Measurements from ENCODE around the gene RCAN3. TPM values are rescaled to one million over a fixed set of nuclear protein-coding genes. Genes with fewer than 3 reads are reported as not detected.
"Not testable (repeated sequence)": the region's sequence is repeated elsewhere in the genome, so short reads cannot be mapped to it uniquely, and the experiment has no call there.

Gene RCAN3
- total RNA-seq, 1 donor from 2014 or later: 26.5 TPM

GRCh38 chr1:24526940-24527542, 24.4 kb downstream of the RCAN3 start:
- H3K27me3 Mint-ChIP-seq (ENCODE audit: insufficient read depth): no peaks in the 10 kb centered on the region
- intact Hi-C loops (cut with micrococcal nuclease): loop anchor here (1.0 to 2.0 kb wide), 3 partner anchors 25 to 328 kb away; partner anchors contain the start of genes NIPAL3 and RCAN3
- H3K4me3 Mint-ChIP-seq: no peak overlapping the region
- no peak for DNase-seq (ENCODE audit: low spot score)
- H3K9me3 Mint-ChIP-seq: no peaks in the 10 kb centered on the region
- H3K27ac Mint-ChIP-seq: no peak overlapping the region
- peaks cover 24% of the 10 kb centered on the region for H3K36me3 Mint-ChIP-seq (ENCODE audit: low read depth)
- H3K4me1 Mint-ChIP-seq (ENCODE audit: low read depth): peaks cover 18% of the 10 kb centered on the region

DNA sequence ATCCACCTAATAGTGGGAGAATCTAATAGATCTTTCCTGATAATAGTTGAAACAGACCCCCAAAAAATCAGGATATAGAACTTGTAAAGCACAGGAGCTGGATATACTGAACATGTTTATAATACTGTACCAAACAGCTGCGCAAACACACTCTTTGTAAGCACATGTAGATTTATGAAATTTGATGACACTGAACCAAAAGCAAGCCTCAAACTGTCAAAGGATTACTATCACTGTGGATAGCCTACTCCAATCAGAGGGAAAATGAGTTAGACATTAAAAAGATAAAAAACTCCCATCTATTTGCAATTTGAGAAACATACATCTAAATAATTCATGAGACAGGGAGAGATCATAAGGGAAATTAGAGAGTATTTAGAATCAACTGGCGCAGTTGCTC, 26.1 kb downstream of the RCAN3 start:
- H3K9me3 Mint-ChIP-seq: no peaks in the 10 kb centered on the region
- peaks cover 24% of the 10 kb centered on the region for H3K4me1 Mint-ChIP-seq (ENCODE audit: low read depth)
- H3K36me3 Mint-ChIP-seq (ENCODE audit: low read depth): peaks cover 24% of the 10 kb centered on the region
- no peak overlapping the region for H3K27ac Mint-ChIP-seq
- intact Hi-C loops (cut with micrococcal nuclease): no loop called here
- no peak overlapping the region for H3K4me3 Mint-ChIP-seq
- no peaks in the 10 kb centered on the region for H3K27me3 Mint-ChIP-seq (ENCODE audit: insufficient read depth)
- DNase-seq (ENCODE audit: low spot score): no peak

DNA sequence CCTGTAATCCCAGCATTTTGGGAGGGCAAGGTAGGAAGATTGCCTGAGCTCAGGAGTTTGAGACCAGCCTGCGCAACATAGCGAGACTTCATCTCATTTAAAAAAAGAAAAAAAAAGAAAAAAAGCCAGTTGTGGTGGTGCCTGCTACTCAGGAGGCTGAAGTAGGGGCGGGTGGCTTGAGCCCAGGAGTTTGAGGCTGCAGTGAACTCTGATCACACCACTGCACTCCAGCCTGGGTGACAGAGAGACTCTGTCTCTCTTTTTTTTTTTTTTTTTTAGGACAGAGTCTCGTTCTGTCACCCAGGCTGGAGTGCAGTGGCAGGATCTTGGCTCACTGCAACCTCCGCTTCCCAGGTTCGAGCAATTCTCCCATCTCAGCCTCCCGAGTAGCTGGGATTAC, 26.7 kb downstream of the RCAN3 start:
- Mint-ChIP-seq H3K4me1 (ENCODE audit: low read depth) (peaks cover 30% of the 10 kb centered on the region), H3K36me3 (ENCODE audit: low read depth) (peaks cover 28% of the 10 kb centered on the region)
- H3K27ac Mint-ChIP-seq; DNase-seq (ENCODE audit: low spot score); H3K4me3 Mint-ChIP-seq; H3K9me3 Mint-ChIP-seq; H3K27me3 Mint-ChIP-seq (ENCODE audit: insufficient read depth); intact Hi-C loops (cut with micrococcal nuclease): not testable (repeated sequence)

GRCh38 chr1:24535021-24535424, 32.4 kb downstream of the RCAN3 start:
- H3K36me3 Mint-ChIP-seq (ENCODE audit: low read depth): peaks cover 34% of the 10 kb centered on the region
- peaks cover 53% of the 10 kb centered on the region for H3K4me1 Mint-ChIP-seq (ENCODE audit: low read depth)
- H3K4me3 Mint-ChIP-seq: peak overlapping the region; percentile 86
- no peaks in the 10 kb centered on the region for H3K27me3 Mint-ChIP-seq (ENCODE audit: insufficient read depth)
- H3K27ac Mint-ChIP-seq: peak overlapping the region; percentile 95
- H3K9me3 Mint-ChIP-seq: no peaks in the 10 kb centered on the region
- intact Hi-C loops (cut with micrococcal nuclease): loop anchor here (1.0 to 5.0 kb wide), 6 partner anchors 47 to 342 kb away; partner anchors contain the start of genes CLIC4, NIPAL3 and SRRM1
- peak; percentile 75 for DNase-seq (ENCODE audit: low spot score)

GRCh38 chr1:24535778-24536177, 33.1 kb downstream of the RCAN3 start:
- peaks cover 60% of the 10 kb centered on the region for H3K4me1 Mint-ChIP-seq (ENCODE audit: low read depth)
- no peaks in the 10 kb centered on the region for H3K9me3 Mint-ChIP-seq
- H3K36me3 Mint-ChIP-seq (ENCODE audit: low read depth): peaks cover 37% of the 10 kb centered on the region
- H3K27ac Mint-ChIP-seq: peak overlapping the region; percentile 95
- DNase-seq (ENCODE audit: low spot score): no peak
- no peaks in the 10 kb centered on the region for H3K27me3 Mint-ChIP-seq (ENCODE audit: insufficient read depth)
- peak overlapping the region; percentile 86 for H3K4me3 Mint-ChIP-seq
- intact Hi-C loops (cut with micrococcal nuclease): loop anchor here (1.0 to 5.0 kb wide), 7 partner anchors 33 to 343 kb away; partner anchors contain the start of genes CLIC4, NIPAL3, RCAN3 and SRRM1

- Mint-ChIP-seq H3K4me1 (ENCODE audit: low read depth) (peaks cover 67% of the 10 kb centered on the region), H3K27ac (peak overlapping the region; percentile 95), H3K27me3 (ENCODE audit: insufficient read depth) (no peaks in the 10 kb centered on the region), H3K9me3 (no peaks in the 10 kb centered on the region), H3K36me3 (ENCODE audit: low read depth) (peaks cover 34% of the 10 kb centered on the region), H3K4me3 (peak overlapping the region; percentile 75)
- intact Hi-C loops (cut with micrococcal nuclease): loop anchor here (1.0 to 5.0 kb wide), 2 partner anchors 34 to 211 kb away; partner anchors contain the start of genes CLIC4 and RCAN3
- peak; percentile 38 for DNase-seq (ENCODE audit: low spot score)
These were observed 33.8 kb downstream of the RCAN3 start for GRCh38 chr1:24536391-24536840.

DNA sequence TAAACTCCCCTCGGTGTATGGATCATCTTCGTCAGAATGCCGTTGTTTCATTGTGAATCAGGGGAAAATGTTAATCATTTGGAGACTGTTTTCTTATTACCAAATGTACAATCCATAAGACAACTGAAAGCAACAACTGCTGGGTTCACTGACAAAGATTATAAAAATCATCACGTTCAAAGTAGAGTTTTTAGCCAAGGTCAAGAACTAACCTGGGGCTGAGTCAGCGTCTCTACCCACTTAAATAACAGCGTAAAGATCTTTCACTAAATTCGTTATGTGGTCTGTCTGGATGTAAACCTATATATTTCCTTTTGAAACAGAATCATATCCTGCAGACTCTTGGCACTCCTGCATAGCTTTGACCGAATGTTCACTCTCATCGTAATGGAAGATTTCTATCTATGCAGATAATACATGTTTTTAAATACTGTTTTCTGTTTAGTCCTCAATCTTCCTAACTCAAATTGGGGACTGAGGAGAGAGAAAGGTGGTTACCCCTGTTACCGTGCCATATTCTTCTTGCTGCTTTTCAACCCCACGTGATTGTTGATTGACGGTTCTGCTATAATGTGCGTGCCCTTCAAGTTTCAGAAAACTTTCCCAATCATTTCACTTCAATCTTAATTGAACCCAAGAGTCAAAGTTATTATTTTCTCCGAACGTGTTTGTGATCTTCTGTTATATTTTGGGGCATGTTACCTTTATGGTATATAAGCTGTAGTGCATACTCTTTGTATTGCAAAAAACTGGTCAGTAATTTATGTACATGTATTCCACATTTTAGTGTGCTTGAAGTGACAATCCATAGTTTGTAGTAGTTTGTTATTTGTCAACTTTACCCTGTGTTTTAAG, 37.6 kb downstream of the RCAN3 start:
- H3K4me1 Mint-ChIP-seq (ENCODE audit: low read depth): peaks cover 52% of the 10 kb centered on the region
- intact Hi-C loops (cut with micrococcal nuclease): no loop called here
- no peak for DNase-seq (ENCODE audit: low spot score)

DNA sequence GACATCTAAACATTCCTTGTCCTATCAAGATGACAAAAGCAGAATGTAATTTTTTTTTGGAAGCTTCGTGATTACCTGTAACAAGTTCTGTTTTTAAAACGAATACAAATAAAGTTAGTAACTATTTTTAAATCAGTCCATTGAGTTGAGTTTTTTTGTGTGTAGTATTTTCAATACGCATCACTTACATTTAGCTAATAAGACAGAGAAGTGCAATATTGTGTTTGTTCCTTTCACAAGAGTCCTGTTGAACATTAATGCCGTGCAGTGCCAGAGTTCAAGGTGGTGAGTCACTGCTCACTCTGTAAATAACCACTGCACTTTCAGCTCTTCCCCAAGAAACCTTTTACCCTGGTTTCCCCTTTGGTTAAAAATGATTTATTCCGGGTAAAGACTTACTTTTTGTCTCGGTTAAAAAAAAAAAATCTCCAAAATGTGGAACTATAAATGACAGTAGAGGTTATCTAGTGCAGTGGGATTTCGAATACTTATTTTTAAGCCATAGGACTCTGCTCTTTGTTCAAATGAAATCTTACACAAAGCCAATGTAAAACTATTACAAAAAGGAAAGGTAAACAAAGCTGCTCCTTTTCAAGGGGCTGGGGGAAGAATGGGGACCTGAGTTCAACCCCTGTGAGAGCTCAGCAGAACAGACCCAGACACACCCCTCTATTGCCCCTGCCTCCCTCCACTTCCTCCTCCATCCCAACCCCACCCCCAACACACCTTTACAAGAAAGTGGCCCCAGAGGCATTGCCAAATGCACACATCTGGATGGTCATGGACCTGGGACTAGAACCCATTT, 38.5 kb downstream of the RCAN3 start:
- H3K4me3 Mint-ChIP-seq: peak overlapping the region; percentile 54
- H3K27ac Mint-ChIP-seq: peak overlapping the region; percentile 86
- DNase-seq (ENCODE audit: low spot score): no peak
- H3K36me3 Mint-ChIP-seq (ENCODE audit: low read depth): peaks cover 20% of the 10 kb centered on the region
- intact Hi-C loops (cut with micrococcal nuclease): loop anchor here (1.0 kb wide), 1 partner anchor 94 kb away; no protein-coding TSS in a partner anchor
- H3K27me3 Mint-ChIP-seq (ENCODE audit: insufficient read depth): peaks cover 7% of the 10 kb centered on the region
- no peaks in the 10 kb centered on the region for H3K9me3 Mint-ChIP-seq
- H3K4me1 Mint-ChIP-seq (ENCODE audit: low read depth): peaks cover 44% of the 10 kb centered on the region

More for the DNA sequence above, 37.6 kb downstream of the RCAN3 start:
- Mint-ChIP-seq H3K27me3 (ENCODE audit: insufficient read depth) (no peaks in the 10 kb centered on the region), H3K9me3 (no peaks in the 10 kb centered on the region), H3K36me3 (ENCODE audit: low read depth) (peaks cover 22% of the 10 kb centered on the region), H3K4me3 (peak overlapping the region; percentile 54), H3K27ac (peak overlapping the region; percentile 86)

GRCh38 chr1:24541711-24542346, 39.2 kb downstream of the RCAN3 start:
- H3K4me3 Mint-ChIP-seq: no peak overlapping the region
- H3K9me3 Mint-ChIP-seq: no peaks in the 10 kb centered on the region
- DNase-seq (ENCODE audit: low spot score): no peak
- peaks cover 7% of the 10 kb centered on the region for H3K27me3 Mint-ChIP-seq (ENCODE audit: insufficient read depth)
- H3K36me3 Mint-ChIP-seq (ENCODE audit: low read depth): peaks cover 14% of the 10 kb centered on the region
- intact Hi-C loops (cut with micrococcal nuclease): loop anchor here (1.0 kb wide), 2 partner anchors 45 to 93 kb away; no protein-coding TSS in a partner anchor
- H3K4me1 Mint-ChIP-seq (ENCODE audit: low read depth): peaks cover 37% of the 10 kb centered on the region
- H3K27ac Mint-ChIP-seq: no peak overlapping the region

DNA sequence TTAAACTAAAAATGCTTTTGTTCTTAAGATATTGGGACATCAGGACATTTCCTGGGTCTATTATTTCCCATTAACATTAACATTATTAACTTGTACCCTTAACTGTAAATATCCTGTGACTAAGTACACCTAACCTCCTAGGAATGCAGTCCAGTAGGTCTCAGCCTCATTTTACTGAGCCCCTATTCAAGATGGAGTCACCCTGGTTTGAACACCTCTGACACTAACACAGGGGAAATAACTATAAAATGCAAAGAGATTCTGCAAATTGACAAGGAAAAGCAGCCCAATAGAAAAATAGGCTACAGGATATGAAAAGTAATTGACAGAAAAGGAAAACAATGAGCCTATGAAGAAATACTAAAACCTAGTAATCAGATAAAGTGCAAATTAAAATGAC, 41.6 kb downstream of the RCAN3 start:
- no peaks in the 10 kb centered on the region for H3K9me3 Mint-ChIP-seq
- intact Hi-C loops (cut with micrococcal nuclease): no loop called here
- H3K27me3 Mint-ChIP-seq (ENCODE audit: insufficient read depth): peaks cover 23% of the 10 kb centered on the region
- peaks cover 26% of the 10 kb centered on the region for H3K4me1 Mint-ChIP-seq (ENCODE audit: low read depth)
- H3K36me3 Mint-ChIP-seq (ENCODE audit: low read depth): peaks cover 7% of the 10 kb centered on the region
- DNase-seq (ENCODE audit: low spot score): no peak
- no peak overlapping the region for H3K4me3 Mint-ChIP-seq
- no peak overlapping the region for H3K27ac Mint-ChIP-seq

- DNase-seq (ENCODE audit: low spot score): no peak
- intact Hi-C loops (cut with micrococcal nuclease): no loop called here
- Mint-ChIP-seq H3K36me3 (ENCODE audit: low read depth) (peaks cover under 1% of the 10 kb centered on the region), H3K27me3 (ENCODE audit: insufficient read depth) (peaks cover 28% of the 10 kb centered on the region), H3K9me3 (no peaks in the 10 kb centered on the region), H3K4me1 (ENCODE audit: low read depth) (peaks cover 12% of the 10 kb centered on the region), H3K27ac (no peak overlapping the region), H3K4me3 (no peak overlapping the region)
These were observed 43.0 kb downstream of the RCAN3 start for GRCh38 chr1:24545662-24546061.

GRCh38 chr1:24547195-24547594, 44.6 kb downstream of the RCAN3 start:
- Mint-ChIP-seq H3K4me1 (ENCODE audit: low read depth) (no peaks in the 10 kb centered on the region), H3K4me3 (no peak overlapping the region), H3K9me3 (no peaks in the 10 kb centered on the region), H3K36me3 (ENCODE audit: low read depth) (no peaks in the 10 kb centered on the region), H3K27ac (no peak overlapping the region), H3K27me3 (ENCODE audit: insufficient read depth) (peaks cover 30% of the 10 kb centered on the region)
- intact Hi-C loops (cut with micrococcal nuclease): no loop called here
- no peak for DNase-seq (ENCODE audit: low spot score)
